Activated CD8-positive, alpha-beta memory T cell treated with anti-CD3 and anti-CD28 coated beads, Interleukin-2, amount 50 U/mL, for 1 hour (primary cell): ENCODE results near the gene MEGF11.

Experiments used
- DNase-seq: peaks from one replicate; pipeline ENCODE4 v3.0.0-alpha.2; 2020; ENCODE audit errors: extremely low read depth

The MEGF11 gene

DNA sequence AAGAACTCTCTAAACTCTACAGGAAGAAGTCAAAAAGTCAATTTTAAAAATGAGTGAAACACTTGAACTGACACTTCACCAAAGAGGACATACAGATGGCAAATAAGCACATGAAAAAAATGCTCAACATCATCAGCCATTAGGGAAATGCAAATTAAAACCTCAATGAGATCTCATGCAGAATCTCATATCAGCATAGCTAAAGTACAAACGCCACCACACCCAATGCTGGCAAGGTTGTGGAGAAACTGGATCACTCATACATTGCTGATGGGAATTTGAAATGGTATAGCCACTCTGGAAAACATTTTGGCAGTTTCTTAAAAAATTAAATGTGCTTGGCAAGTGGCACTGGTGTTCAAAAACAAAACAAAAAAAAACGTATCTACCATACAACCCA lies 34.2 kb downstream of the MEGF11 start:
- DNase-seq: no peak

DNA sequence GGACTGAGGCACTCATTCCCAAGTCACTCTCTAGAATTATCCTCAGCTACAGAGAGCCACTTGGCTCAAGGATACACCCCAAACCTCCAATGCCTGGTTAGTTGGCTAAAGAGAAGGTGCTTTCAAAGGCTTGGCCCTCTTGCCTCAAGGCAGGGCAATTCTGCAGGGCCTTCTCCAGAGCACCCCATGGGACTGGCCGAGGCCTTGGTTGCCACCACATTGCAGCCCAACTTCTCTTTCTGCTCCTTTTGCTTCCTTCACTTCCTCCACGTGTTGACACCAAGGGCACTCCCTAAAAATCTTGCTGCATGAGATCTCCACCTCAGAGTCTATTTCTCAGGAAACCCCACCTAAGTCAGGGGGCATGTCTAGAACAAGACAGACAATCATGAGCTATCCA lies 36.7 kb downstream of the MEGF11 start:
- no peak for DNase-seq

DNA sequence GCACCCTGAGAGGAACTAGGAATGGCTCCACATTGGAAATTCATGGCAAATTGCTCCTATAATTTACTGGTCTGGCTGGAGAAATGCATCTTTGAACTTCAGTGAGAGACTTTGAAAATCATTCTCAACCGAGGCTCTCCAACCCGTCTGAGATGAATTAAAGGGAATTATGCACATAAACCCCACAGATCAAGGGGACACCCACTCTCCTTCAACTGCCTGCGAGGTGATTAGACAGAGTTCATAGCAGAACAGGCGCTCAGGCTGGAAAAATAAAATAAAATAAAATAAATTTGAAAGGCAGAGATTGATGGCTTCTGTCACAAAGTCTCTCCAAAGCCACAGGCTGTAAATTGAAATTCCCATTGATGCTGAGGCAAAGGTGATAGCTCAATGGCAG lies 37.7 kb downstream of the MEGF11 start:
- DNase-seq: no peak

DNA sequence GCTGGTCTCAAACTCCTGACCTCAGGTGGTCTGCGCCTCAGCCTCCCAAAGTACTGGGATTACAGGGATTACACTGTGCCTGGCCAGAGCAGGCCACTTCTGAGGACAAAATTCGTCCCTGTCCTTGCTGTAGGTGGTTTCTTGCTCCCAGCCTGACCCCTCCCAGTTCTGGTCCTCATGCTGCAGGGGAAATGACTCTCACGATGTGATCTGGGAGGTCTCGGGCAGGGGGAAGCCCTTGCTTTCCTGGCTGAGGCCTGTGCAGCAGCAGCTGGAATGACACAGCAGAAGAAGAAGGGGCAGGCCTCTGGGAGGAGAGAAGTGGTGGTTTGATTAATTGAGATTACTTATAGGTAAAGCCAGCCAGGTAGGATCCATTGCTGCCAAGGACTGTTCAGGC lies 39.3 kb downstream of the MEGF11 start:
- DNase-seq: no peak

DNA sequence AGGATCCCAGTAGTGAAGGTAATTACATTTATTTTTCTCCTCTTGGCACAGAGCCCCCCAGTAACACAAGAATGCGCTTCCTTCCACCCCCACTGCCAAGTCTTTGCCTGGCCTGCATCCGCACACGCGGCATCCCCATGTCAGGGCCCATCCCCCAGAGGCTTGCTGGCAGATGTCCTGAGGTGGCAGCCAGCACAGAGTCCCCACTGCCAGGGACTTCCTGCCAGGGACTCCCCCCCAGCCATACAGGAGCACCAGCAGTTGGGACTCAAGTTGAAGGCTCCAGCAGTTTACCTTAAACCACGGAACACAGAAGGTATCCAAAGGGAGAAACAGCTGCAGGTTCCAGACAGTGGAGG lies 41.0 kb downstream of the MEGF11 start:
- no peak for DNase-seq

DNA sequence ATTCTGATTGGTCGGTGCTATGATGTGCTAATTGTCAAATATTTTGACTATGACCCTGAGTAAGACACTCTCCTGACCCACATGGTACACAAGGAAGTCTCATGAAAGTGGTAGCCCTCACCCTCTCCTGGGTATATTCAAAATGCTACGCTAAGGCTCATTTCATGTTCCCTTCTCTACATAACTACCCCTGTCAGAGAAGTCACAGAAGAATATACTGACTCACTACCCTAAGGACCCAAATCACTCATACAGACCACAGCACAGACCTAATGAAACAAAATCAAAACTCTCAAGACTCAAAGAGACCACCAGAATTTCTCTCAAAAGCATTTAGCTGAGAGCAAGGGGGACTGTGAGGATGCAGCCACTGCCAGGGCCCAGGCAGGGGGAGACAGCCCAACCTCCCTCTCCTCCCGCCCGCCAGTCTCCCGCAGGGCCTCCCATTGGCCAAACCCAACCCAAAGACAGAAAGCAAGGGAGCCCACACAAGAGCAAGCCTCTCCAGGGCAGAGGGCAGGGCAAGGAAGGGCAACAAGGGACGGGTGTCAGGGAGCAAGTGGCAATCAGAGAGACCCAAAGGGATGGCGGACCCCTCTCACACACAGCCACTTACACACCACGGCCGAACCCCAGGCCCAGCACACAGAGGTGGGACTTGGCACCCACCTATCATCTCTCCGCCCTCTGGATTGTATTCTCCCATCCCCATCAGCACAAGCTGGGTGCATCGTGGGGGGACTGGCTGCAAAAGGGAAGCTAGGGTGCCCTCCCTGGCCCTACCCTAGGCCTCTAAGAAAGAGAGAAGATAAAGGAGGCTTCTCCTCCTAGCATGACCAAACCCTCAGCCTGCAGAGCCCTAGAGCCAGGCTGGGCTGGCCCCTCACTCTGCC lies 41.6 kb downstream of the MEGF11 start:
- no peak for DNase-seq

DNA sequence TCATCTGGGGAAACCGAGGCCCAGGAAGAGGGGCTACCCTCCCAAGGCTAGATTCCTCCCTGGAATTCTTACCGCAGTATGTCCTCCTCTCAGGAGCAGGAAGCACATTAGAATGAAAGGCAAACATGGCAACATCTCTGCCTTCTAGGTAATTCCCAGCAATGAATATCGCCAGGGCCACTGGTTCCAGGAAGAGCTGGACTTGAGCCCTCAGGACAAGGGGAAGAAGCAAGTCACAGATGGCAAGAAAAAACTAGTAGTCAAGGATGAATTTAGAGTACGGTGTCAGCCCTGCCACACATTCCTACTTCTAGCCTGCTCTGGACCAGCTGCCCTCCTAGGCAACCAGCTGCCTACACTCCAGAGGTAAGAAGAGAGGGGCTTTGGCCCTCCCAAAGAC lies 42.9 kb downstream of the MEGF11 start:
- no peak for DNase-seq

DNA sequence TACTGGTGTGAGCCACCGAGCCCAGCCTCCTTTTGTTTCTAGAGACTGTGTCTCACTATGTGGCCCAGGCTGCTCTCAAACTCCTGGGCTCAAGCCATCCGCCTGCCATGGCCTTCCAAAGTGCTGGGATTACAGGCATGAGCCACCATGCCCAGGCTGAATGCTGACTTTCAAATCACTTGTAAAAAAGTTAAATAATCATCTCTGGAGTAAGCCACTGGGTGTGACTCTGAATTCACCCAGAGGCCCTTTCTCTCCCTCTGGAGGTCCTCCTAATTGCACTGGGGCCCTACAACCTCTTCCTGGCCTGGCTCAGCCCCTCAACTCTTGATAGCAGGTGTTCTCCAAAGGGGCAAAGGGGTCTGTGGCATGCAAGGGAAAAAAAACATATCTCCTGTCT lies 54.8 kb downstream of the MEGF11 start:
- no peak for DNase-seq

DNA sequence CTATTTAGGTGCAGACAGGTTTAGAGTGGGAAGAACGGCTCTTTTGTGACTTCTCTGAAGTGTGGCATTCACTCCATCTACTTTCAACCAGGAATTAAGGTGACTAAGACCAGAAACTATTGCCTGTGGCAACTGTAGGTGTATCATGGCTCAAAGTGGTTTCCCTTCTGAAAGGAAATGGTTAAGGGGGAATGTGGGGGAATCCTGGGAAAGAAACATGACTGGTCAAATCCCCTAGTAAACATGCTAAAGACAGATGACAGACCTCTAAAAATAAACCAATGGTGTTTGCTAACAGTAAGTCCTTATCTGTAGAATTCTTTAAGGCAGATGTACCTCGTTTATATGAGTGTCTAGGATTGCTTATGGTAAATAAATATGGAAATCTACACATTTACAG lies 56.9 kb downstream of the MEGF11 start:
- no peak for DNase-seq

DNA sequence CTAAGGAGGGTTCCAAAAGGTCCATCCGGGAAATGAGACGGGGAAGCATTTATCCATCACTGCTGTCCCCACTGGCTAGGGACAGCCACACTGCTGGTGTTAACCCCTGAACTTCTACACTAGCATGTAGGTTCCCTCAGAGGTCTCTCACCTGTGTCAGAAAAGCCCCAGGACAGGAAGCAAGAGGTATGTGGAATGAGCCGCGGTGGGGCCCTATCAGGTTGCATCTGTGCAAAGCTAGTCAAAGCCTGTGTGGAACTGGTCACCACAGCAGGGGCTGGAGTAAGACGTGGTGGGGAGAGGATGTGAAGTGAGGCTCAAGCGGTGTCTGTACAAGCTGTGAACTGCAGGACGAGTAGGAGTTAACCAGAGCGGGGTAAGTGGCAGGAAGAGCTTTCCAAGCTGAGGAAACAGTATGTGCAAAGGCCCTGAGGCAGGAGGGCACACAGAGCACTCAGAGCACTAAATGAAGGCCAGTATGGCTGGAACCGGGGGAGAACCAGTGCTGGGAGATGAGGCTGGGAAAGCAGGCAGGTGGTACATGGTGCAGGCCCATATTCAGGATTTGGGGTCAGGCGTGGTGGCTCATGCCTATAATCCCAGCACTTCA lies 57.8 kb downstream of the MEGF11 start:
- no peak for DNase-seq

DNA sequence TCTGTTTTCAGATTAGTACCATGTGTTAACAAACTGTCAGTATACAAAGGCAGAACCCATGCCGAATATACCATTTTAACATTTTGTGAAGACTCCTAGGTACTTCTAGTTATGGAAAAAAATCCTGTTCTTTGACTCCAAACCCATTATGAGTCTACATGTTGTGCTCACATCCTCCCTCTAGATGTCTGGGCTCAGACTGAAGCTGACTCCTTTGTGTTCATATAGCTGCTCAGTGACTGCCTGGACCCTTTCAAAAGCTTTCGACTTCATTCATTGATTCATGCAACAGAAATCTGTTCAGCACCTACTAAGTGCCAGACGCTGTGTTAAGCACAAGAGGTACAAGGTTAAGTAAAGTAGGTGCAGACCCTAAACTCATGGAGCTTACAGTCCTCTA lies 60.5 kb downstream of the MEGF11 start:
- DNase-seq: no peak

DNA sequence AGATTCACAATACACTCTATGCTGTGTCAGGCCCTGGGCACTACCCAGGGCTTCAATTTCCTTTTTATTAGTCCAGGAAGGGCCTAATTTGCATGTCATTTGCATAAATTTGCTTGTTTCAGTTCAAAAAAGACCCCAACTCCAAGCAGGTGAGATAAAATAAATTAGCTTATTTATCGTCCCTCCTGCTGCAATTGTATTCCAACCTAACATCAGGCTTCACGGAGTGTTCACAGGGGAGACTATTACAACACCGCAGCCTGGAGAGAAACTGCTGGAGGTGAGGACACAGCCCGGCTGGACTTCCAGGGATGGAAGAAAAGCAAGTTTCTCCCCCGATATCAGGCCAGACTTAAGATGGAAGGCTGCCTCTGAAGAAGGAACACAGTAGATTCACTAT lies 62.8 kb downstream of the MEGF11 start:
- no peak for DNase-seq

DNA sequence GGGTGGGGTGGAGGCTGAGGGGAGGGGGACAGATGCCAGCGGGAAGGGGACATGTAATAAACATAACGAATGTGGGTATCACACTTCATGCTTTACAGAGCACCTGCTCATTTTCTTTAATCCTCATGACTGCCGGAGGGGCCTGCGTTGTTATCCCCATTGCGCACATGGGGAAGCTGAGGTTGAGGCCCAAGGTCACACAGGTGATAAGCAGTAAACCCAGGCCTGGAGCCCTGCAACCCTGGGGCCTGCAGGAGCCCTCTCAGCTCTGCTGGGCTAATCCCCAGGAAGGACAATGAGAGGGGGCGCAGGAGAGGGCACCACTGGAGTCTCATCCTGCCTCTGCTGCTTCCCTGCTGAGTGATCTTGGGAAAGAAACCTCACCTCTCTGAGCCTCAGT lies 64.3 kb downstream of the MEGF11 start:
- no peak for DNase-seq

DNA sequence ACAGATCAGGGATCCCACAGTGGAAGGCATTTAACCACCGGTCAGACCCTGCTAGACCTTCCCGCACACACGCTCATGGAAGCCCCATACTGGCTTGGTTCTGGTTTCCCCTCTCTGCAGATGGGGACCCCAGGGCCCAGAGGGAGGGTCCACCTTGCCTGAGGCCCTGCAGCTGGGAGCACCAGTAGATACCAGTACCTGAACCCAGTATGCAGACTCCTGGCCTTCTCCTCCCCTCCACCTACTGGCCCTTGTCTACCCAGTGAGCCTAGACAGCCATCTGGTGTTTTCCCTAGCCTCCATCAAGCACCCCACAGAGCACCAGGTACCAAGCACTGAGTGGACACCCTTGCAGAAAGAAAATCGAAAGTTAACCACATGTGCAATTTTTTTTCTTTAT lies 65.1 kb downstream of the MEGF11 start:
- DNase-seq: no peak

DNA sequence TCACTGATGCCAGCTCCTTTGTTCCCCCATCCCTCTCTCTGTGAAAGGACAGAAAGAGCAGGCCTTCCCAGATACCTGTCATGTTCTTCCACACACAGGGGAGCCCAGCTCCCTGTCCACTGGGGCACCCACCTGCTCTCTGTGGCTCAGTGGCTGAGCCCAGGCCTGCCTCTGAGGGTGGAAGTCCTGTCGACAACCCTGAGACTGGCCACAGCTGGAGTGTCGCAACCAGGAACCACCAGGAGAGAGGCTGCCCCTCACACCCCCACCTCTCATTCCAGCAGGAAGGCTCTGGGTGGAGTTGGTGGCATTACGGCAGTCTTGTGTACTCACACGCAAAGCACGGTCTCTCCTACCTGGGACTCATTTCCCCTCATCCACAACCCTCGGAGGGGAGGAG lies 66.3 kb downstream of the MEGF11 start:
- no peak for DNase-seq

DNA sequence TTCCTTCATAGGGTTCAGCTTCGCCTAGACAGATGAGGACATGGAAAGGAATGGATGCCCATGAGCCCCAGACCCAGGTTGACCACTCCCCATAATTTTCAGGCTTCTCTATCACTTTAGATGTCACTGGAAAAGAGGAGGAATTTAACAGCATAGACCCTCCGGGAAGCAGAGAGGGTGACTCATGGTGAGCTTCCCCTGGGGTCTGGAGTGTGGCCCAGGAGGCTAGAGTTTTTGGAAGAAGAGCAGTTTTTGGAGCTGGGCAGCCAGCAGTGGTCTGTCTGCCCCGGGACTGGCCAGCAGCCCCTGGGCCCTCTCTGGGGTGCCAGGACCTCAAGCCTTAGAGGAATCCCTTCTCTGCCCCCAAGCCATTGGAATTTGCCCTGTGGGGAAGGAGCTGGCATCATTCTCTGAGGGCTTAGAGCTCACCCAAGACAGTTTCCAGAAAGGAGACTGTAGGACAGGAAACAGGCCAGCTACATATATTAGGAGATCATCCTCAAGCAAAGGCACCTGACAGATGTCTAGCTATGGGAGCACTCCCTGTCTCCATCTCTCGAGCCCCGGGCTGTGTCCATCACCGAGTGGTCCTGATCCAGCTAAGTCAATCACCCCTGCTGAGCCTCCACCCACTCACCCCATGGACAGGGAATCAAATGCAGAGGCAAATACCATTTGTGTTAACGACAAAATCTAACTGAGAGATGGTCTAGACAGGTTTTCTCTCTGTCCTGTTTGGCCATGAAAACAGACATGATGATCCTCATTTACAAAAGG lies 67.3 kb downstream of the MEGF11 start:
- no peak for DNase-seq

DNA sequence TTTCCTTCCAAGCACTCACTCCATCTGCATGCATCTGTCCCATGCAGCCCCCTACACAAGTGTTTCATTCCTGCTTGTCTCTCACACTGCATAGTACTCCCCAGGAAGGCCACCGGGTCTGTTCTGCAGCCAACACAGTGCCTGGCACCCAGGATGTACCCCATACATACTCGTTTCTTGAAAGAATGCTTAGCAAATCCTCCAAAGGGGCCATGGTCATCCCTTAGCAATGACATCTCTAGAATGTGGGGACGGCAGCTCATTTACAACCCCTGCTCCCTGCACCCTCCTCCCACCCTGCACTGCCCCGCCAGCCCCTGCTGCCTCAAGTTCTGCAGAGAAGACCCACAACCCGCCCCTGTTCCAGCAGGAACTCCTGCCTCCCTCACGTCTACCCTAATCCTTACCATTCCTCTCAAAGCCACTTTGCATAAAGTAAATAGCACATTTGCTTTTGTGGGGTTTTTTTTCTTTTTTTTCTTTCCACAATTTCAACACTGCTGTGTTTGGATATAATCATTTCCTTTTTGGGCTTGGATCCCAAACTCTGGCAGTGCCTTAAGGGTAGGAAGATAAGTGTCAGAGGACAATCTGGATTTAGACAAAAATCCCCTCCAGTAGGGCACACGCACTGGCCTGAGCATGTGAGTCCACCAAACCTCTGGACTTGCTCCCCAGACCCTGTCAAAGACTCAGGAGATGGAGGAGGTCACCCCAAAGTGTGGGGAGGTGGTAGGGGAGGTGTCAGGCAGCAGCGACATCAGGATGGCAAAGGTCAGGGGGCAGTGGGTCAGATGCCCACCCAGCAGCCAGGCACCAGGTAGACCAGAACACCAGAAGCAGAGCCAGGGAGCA lies 68.4 kb downstream of the MEGF11 start:
- DNase-seq: no peak

DNA sequence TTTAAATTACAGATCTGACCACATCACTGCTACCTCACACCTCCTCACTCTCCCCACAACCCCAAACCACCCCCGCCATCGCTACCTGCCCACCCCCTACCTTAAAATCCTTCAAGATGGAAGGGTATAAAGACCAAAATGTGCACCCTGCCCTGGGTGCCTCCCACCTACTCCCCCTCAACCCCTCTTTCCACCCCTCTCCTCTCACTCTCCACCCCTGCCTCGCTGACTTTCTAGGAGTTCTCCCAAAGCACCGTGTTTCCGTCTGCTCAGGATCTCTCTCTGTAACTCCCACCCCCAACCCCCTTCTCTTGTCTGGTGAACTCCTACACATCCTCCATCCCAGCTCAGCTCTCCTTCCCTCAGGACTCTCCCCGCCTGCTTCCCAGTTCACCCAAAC lies 69.1 kb downstream of the MEGF11 start:
- no peak for DNase-seq

DNA sequence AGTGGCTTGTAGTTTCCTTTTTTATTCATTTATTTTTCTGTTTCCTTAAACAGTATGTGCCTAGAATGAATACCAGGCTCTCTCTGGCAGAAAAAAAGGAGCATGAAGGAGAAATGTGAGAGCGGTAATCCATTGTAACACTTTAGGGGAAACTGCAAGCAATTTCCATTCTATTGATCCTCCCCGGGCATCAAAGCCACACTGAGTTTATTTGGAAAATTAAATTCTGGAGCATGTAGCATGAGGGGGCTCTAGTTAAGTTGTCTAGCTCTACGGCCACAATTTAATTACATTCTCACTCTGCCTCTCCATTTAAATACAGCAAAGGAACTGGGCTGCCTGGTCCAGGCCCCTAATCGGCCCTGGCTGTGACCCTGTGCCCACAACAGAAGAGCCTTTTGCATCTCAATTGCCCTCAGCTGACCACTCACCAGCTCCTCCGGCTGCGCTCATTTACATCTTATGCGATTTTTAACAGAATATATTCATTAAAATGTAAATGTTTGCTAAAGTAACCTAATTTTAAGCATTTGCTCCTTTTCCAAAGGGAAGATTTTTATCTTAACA lies 72.9 kb downstream of the MEGF11 start:
- no peak for DNase-seq

DNA sequence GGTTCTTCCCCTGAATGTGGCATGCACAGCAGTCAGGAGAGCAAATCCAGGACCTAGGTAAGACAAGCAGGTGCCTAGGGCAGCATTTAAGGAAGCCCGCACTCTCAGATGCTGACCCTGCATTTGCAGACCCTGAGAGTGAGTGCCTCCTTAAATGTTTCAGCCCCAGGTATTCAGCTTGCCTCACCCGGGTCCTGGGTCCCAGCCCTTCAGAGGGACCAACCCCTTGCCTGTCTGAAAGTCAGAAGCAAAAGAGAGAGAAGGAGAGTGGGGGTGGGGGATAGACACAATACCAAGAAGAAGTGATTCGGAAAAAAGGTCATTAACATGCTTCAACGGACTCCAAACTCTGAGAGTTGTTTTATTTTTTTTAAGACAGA lies 75.0 kb downstream of the MEGF11 start:
- no peak for DNase-seq

DNA sequence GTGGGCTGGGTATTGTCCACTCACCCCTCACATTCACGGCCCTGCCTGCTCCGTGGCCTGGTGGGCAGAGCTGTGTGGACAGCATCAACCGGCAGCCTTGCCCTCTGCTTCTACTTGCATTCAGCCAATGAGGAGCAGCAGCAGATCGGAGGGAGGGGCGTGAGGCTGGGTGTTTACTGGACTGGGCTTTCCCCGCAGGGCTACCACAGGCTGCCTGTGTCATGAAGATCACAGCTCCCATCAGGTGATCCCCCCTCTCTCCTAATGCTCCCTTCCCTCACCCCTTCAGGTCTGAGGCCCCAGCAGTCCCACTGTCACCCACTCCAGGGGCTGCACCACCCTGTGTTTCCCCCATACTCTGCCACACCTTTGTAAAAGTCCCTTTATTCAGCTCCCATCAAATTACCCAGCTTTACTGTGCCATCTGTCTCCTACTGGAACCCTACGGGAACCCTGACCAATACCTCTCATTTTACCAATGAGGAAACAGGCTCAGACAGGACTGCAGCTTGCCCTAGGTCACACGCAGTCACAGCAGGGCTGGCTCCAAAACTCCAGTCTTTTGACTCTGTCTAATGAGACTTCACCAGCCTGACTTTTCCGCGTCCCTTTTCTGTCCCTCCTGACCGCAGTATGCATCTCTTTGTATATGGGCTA lies 81.1 kb downstream of the MEGF11 start:
- DNase-seq: no peak
